DMS114 treated with DMSO at 0.1 percent for 48 hours (cell line): ENCODE measurements around the gene PIGS.
"Not testable (repeated sequence)": the region's sequence is repeated elsewhere in the genome, so short reads cannot be mapped to it uniquely, and the experiment has no call there.

Experiments used
- DNase-seq: peaks from one replicate; lab custom pipeline; 2025; ENCODE audit not compliant: unreplicated experiment; lab: John Stamatoyannopoulos, UW

The PIGS gene

DNA sequence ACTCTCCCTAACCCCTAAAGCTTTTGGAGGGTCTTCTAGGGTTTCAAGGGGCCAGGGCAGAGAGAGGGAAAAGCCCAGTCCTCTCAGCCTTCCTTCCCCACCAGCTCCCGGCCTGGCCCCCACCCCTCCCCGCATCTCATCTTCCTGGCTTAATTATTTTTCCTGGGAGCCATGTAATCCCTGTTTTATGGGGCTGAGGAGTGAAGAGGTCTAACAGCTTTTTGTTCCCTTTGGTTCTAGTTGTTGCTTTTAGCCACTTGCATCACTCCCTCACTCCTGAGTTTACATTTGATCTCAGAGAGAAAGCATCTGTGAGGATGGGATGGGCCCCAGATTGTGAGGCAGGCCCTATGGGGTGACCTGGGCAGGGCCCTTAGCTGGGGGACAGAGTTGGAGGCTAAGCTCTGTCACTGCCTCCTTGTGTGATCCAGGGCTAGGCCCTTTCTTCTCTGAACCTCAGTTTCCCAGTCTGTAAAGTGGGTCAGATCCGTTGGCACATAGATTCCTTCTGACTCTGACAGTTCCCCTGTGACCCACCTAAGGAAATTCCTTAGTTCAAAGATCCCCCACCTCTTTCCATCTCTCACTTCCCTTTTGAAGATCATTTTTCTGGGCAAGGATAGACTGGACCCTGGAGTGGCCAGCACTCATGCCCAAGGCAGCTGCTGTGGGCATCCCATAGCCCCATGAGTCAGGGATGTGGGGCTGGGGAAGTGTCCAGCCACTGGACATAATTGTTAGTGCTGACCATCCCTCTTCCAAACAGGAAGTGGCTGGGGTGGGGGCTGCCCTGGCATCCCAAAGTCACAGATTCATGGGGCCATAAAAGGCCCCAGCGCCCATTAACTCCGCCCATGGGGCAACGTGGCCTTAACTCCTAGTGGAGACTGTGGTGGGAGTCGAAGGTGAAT lies 39.0 kb downstream of the PIGS start:
- no peak for DNase-seq

DNA sequence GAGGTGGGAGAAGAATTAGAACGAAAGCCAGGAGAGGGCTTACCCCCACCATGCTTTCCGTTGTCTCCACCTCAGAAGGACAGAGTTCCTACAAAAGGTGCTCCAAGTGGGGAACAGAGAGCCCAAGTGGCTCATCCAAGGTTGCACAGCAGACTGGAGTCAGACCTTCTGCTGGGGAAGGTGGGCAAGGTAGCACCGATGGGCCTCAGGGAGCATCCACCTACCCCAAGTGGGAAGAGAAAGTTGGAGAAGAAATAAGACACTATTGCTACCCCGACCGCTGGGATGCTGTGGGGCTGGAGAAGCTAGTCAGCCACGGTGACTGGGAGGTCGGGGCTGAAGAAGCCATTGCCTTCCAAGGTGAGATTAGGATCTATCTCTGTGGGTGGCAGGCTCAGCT lies 40.4 kb downstream of the PIGS start:
- no peak for DNase-seq

DNA sequence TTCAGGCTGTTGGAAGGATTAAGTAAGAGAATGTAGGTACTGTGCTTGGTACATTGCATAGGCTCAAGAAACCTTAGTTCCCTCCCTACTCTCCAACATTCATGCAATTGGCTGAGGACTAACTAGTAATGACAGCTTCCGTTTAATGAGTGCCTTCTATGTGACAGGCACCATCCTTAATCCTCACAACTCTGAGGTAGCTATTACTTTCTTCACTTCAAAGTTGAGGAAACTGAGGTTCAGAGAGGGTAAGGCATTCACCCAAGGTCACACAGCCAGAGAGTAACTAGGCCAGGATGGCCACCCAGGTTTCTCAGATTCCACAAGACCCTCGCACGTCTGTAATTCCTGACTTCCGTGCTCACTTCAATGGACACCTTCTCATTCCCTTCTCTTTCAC lies 41.1 kb downstream of the PIGS start:
- DNase-seq, result no peak

DNA sequence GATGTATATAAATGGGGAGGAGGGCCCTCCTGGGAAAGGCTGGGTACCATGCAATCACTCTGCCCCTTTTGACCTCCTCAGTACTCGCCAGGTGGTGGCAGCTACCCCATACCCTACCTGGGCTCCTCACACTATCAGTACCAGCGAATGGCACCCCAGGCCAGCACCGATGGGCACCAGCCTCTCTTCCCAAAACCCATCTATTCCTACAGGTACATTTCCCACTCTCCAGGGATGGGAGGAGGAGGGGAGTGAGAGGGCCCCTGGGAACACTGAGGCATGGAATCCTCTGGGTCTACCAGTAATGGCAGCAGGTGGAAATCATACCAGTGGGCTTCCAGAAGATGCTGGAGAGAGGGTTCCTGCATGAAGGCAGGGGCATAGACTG lies 42.3 kb downstream of the PIGS start:
- DNase-seq, result no peak

DNA sequence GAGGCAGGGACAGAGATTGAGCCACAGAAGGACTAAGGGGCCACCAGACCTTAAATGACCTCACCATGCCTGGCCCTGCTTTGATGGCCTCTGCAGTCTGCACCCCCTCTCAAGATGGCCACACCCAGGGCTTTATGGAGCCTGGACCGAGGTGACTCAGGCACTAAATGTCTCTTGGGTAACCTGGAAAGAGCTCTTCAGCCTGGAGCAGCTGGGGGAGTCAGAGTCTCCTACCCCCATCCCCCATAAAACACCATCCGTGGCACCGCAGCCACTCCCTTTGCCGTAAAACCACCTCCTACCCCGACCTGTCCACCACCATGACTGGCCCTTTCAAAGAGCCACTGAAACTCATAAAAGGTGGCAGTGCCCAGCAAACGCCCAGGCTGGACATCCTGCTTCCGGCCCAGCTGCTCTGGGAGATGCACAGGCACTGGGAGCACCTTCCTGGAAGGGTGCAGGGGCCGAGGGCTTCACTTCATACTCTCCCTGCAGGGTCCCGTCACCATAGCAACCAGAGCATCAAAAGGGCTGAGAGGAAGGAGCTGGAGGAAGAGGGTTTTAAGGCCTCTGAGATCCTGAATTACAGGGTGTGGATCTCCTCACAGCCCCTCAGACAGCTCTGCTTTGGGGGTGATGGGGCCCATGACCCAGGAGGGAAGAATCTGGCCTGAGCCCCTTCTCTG lies 42.9 kb downstream of the PIGS start:
- no peak for DNase-seq

DNA sequence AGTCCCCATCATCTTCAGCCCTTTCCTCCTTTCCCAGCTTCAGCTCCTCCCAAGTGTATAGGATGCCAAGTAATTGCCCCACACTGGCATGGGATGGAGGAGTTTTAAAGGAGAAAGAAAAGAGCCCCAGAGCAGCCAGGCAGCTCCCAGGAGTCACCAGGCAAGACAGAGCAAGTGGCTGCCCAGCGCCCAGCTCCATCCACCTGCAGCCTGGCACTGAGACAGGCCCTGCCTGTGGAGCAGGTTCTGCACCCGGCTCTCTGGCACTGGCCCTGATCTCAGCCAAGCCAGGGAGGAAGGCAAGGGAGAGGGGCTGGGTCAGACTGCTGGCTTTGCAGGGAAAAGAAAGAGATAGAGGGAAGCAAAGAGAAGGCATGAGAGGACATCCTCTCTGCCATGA lies 43.5 kb downstream of the PIGS start:
- no peak for DNase-seq

DNA sequence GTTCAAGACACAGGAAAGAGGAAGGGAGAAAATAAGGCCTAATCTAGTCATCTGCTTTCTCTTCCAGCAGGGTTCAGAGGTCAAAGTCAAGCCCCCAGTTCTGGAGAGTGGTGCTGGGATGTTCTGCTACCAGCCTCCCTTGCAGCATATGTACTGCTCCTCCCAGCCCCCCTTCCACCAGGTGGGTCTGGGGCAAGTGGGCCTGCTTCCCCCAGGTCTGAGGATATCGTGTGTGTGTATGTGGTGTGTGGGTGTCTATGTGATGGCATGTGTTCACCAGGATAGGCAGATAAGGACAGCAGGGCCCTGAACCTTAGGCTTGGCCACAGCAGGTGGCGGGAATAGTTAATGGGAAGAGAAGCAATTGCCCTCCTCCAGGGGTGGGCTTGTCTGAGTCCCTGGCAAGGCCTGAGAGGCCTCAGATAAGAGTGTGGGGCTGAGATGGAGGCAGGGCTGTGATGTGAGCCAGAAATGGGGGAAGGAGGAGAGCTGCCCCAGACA lies 44.1 kb downstream of the PIGS start:
- DNase-seq, result no peak

DNA sequence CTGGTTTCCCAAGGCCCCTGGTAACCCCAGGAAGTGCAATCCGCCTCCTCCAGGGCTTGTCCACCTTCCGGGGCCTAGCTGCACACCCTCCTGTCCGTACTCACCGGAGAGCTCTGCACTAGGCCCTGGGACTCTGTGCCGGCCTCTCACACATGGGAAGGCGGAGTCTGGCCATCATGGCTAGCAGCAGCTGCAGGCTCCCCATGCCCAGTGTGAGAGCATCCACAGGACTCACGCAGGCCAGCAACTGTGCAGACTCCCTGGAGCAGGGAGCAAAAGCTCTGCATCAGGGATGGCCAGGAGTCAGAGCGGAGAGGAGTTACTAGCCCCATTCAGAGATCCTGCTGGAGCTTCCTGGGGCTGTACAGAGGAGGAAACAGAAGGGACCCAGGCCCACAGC lies 44.9 kb downstream of the PIGS start:
- no peak for DNase-seq

DNA sequence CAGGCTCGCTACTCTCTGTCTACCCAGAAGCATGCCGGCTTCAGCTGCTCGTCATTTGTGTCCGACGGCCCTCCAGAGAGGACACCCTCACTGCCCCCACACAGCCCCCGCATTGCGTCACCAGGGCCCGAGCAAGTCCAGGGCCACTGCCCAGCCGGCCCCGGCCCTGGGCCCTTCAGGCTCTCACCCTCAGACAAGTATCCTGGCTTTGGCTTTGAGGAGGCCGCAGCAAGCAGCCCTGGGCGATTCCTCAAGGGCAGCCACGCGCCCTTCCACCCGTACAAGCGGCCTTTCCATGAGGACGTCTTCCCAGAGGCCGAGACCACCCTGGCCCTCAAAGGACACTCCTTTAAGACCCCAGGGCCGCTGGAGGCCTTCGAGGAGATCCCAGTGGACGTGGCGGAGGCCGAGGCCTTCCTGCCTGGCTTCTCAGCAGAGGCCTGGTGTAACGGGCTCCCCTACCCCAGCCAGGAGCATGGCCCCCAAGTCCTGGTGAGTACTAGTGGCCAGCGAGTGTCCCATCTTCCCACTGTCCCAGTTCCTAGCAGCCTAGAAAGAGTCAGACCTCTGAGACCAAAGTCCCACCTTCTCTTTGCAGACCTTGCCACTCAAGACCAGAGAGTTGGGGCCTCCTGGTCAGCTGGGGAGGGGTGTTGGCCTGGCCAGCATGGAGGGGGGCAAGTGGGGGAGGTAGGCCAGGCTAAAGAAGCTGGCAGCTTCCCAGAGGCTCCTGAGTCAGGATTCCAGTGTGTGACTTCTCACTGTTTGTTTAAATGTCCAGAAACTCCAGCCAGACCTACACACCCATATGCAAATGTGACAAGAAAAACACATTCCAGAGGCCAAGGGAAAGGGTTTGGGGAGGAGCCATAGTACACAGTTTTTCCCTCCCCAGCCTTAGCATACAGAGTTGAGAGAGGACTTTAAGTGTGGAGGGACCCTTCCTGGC lies 46.6 kb downstream of the PIGS start:
- DNase-seq, result no peak

DNA sequence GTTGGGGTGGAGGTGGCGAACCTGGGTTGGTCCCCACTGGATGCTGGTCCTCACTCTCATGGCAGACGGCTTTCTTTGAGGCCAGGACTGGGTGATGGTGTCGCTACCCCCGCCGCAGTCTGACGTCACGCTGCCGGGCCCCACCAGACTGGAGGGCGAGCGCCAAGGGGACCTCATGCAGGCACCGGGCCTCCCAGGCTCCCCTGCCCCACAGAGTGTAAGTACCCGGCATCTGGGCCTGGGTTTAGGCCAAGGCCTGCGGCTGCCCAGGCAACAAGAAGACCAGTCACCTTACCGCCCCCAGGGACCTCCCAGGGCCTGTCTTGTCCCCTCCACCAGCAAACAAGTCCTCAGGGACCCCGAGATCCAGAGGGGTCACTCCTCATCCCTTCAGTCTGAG lies 47.4 kb downstream of the PIGS start:
- DNase-seq, result no peak

DNA sequence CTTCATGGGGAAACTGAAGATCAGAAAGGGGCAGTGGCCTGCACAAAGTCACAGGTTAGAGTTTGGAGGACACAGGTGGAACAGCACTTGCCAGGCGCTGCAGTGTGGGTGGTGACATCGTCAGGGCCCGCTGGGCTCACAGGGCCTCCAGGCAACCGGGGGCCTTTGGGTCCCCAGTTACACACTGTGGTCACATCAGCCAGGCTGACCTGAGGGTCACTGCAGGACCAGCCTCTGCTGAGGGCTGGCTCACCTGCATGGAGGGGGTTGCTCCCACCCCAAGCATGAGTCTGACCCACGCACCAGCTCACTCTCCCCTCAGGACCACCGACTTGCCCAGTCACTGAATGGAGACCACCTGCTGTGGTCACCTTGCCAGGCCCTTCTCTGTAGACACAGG lies 48.1 kb downstream of the PIGS start:
- no peak for DNase-seq

DNA sequence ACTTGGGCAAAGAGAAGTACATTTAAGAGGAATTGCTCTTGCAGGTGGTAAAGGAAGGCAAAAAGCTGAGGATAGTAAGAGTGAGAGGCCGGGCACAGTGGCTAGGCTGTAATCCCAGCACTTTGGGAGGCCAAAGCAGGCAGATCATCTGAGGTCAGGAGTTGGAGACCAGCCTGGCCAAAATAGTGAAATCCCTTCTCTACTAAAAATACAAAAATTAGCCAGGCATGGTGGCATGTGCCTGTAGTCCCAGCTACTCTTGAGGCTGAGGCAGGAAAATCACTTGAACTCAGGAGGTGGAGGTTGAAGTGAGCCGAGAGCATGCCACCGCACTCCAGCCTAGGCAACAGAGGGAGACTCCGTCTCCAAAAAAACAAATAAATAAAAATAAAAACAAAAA lies 49.0 kb downstream of the PIGS start:
- not testable (repeated sequence) for DNase-seq

DNA sequence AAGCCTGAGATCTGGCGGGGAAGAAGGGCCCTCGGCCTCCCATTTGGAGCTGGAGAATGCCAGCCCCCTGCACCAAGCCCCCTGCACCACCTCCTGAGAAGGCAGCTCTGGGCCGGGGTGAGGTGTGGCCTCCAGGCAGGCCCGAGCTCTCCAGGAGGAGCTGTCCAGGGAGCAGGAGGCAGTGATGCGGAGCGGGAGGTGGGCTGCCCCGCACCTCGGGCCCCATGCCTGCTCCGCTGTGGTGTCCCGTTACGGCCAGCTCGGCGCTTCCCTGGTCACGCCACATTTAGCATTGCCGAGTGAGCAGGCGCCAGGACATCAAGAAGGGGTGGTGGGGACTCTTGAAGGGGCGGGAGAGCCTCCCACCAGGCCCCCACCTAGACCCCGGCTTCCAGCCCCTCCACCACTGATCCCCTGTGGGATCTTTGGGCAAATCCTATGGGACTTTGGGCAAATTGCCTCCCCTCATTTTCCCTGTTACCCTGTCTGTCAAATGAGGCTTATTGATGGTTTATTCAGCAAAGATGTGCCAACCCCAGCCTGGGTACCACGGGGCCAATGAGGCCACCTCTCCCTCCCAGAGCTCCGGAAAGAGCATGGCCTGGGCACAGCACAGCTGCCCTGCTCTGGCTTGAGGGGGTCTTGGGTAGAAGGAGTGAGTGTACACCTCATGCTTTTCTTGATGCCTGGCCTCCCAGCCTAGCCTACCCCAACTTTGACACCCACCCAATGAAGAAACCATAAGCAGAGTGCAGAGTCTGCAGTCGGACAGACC lies 49.8 kb downstream of the PIGS start:
- DNase-seq, result no peak

DNA sequence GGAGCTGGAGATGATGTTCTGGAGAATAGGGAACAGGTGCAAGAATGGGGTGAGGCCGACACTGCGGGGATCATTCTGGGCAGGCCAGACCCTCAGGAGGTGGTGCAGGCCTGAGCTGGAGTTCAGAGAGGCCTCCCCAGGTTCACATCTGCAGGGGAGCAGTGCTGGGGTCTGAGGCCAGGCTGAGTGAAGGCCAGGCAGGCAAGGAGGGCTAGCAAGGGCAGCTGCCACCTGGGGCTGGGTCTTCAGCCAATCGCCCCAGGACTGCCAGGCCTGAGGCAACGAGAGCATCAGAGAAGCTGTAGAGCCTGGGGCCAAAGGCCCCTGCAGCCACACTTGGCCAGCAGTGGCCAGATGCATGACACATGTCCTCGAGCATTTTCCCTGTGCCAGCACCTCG lies 50.6 kb downstream of the PIGS start:
- no peak for DNase-seq

DNA sequence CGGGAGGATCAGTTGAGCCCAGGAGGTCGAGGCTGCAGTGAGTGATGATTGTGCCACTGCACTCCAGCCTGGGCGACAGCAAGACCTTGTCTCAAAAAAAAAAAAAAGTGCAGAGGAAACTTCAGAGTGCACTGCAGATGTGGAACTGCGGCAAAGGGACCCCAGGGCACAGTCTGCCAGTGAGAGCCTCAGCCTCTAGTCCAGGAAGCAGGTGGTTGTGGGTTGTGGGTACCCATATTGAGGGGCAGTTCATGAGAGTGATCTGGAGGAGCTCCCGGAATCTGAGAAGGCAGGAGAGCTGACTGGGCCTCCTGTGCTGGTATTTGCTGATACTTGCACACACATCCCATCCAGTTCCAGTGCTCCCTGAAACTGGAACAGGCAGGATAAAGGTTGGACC lies 52.1 kb downstream of the PIGS start:
- DNase-seq, result no peak

DNA sequence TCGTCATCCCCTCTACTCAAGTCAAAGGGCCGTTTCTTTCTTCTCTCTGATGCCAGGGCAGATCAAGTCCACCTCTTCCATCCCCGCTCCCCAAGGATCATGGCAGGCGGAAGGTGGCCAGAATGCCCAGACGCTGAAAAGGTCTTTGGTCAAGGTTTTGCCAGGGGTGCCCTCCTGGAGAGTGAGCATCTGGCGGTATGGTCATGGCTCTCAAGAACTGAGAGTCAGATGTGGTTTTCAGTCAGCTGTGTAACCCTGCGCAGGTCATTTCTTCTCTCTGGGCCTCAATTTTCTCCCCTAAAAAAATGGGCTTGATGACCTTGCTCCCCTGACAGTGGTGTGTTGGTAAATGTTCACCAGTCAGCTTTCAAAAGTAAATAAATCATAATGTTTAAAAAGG lies 52.7 kb downstream of the PIGS start:
- no peak for DNase-seq

DNA sequence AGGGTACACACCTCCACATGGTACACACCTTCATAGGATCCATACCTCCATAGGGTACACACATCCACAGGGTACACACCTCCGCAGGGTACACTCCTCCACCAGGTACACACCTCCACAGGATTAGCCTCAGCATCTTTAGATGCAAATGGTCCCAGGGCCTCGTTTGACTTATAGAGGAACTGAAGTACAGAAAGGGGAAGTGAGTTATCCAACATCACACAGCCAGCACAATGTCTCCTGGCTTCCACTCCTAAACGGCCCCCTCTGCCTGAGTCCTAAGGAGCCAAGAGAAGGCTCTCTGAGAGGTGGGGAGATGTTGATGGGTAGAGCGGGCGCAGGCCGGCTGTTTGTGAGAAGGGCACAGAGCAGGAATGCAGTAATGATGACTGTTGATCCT lies 53.2 kb downstream of the PIGS start:
- DNase-seq, result no peak

DNA sequence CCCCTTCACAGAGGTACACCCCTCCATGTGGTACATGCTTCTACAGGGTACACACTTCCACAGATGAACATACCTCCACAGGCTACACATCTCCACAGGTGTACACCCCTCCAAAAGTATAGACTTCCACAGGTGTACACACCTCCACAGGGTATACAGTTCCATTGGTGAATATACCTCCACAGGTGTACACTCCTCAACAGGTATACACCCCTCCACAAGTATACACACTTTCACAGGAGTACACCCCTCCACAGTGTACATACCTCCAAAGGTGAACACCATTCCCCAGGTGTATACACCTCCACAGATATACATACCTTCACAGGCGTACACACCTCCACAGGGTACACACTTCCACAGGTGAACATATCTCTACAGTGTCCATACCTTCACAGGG lies 55.8 kb downstream of the PIGS start:
- no peak for DNase-seq

DNA sequence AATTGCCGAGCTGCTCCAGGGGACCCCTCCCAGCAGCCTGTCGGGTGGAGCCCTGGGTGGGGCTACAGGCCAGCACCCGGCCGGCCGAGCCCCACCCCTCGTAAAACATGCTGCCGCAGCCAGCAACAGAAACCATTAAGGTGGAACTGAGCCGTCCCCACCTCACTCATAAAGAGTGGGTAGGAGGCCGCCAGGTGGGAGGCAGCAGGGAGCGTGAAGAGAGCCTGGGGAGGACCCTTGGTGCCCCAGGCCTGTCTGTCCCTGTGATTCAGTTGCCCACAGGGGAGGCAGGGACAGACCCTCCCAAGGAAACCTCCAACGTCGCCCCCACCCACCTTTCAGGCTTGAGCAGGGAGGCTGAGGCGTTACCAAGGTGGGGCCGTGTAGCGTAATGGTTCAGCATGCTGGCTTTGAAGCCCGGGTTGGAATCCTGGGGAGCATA lies 56.7 kb downstream of the PIGS start:
- DNase-seq, result no peak

DNA sequence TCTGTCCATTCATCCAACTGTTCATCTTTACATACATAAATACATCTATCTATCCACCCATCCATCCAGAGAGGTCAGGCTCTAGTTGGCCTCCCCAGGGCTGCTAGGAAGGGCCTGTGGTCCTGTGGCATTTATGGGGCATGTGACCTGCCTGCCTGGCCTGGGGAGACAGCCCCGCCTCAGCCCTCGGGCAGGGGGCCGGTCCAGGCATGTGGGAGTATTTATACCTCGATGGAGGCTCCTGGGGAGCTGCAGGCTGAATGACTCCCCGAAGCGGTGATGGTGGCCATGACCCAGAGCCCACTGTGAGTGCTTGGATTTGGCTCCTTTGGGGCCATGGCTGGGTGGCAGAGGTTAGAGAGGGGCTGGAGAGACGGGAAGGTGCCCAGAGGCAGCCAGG lies 57.8 kb downstream of the PIGS start:
- no peak for DNase-seq
